Prostate gland (tissue), 2 donors: ENCODE measurements around the gene RYR1. TPM values are rescaled to one million over a fixed set of nuclear protein-coding genes. Genes with fewer than 3 reads are reported as not detected.

Experiments
- DNase-seq: peaks from one replicate; pipeline ENCODE4 v3.0.0-alpha.2; 2019; ENCODE audit warnings: low spot score
- H3K27ac ChIP-seq, 2 donors: fragments of 200-600 bp; sonication (generic); 2 replicates each; pipeline ENCODE4 v1.5.1; 2017 to 2019
- H3K27me3 ChIP-seq: fragments of 200-600 bp; sonication (generic); replicated peaks from 2 replicates; pipeline ENCODE4 v1.5.1; 2019; ENCODE audit not compliant: insufficient read depth
- H3K36me3 ChIP-seq, 2 donors: fragments of 200-600 bp; sonication (generic); 1 replicate in 1 of 2; 2 replicates in 1 of 2; pipeline versions ENCODE4 v1.5.1 to v1.8.1; 2017 to 2019
- H3K4me1 ChIP-seq: fragments of 200-600 bp; sonication (generic); replicated peaks from 2 replicates; pipeline ENCODE4 v1.5.1; 2019
- H3K4me3 ChIP-seq, 2 donors: fragments of 200-600 bp; sonication (generic); 2 replicates each; pipeline ENCODE4 v1.5.1; 2017 to 2019
- H3K9me3 ChIP-seq: fragments of 200-600 bp; sonication (generic); 2 replicates; pipeline ENCODE4 v1.5.1; 2017
- POLR2A ChIP-seq: fragments of 450-650 bp; IDR thresholded peaks from one replicate; pipeline ENCODE4 v1.6.1; 2016; ENCODE audit warnings: antibody characterized with exemption, mild to moderate bottlenecking
- POLR2AphosphoS5 ChIP-seq: sonication (generic); formaldehyde crosslinking; IDR thresholded peaks from one replicate; pipeline ENCODE4 v1.6.1; 2017; ENCODE audit warnings: antibody characterized with exemption
- WGBS: methylation state at CpG from one replicate; pipeline ENCODE4 v1.1.5; 2018; 5-methylcytosine and 5-hydroxymethylcytosine counted together
- intact Hi-C: fragments of 100-400 bp; cut with DNase I; formaldehyde crosslinking; loops from one replicate; pipeline ENCODE4 v1.14.2; 2022
- total RNA-seq, 2 donors: library from RNA; depleted of rRNA; stranded (reverse); fragments of >200 nt; gene quantifications; one replicate each; pipeline ENCODE4 v1.1.0, GENCODE V29; 2016
- TF ChIP-seq, protein P1 (sequence below), 4 experiments: fragments of 200-600 bp in 2 of 4; fragments of 450-650 bp in 2 of 4; sonication (generic) in 2 of 4; IDR thresholded peaks; 1 replicate in 3 of 4; 2 replicates in 1 of 4; pipeline ENCODE4 v1.5.1; 2016 to 2019; ENCODE audit warnings: antibody characterized with exemption in 4 of 4, mild to moderate bottlenecking in 2 of 4, moderate library complexity in 2 of 4

RYR1 gene
- total RNA-seq, 2 donors from 2014 or later, result 5.7 to 8.6 TPM

DNA sequence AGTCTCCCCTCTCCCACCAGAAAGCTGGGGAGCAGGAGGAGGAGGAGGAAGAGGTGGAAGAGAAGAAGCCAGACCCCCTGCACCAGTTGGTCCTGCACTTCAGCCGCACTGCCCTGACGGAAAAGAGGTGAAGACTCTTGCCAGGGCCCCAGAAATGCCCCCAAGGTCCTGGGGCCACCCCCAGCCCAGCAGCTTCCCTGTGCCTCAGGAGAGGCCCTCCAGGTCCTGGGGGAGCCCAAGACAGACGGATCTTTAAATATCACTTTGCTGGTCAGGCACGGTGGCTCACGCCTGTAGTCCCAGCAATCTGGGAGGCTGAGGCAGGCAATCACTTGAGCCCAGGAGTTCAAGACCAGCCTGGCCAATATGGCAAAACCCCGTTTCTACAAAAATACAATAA, 95.4 kb downstream of the RYR1 start:
- no peak for DNase-seq
- no peak for TF ChIP-seq POLR2A
- Histone ChIP-seq H3K27ac (no peak overlapping the region), H3K4me1 (no peaks in the 10 kb centered on the region), H3K27me3 (no peaks in the 10 kb centered on the region), H3K36me3 (no peaks in the 10 kb centered on the region), H3K9me3 (no peaks in the 10 kb centered on the region), H3K4me3 (no peak overlapping the region)
- intact Hi-C loops, result no loop called here
- 90% methylated on average over 6 of the region's 6 CpGs for WGBS

DNA sequence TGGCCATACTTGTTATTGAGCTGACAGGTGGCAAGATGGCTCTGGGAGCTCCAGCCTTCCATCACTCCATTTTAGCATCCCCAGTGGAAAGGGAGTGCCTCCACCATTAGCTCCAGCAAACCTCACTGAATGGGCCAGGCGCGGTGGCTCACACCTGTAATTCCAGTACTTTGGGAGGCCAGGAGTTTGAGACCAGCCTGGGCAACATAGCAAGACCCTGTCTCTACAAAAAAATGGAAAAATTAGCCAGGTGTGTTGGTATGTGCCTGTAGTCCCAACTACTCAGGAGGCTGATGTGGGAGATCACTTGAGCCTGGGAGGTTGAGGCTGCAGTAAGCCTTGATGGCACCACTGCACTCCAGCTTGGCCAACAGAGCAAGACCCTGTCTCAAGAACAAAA, 98.0 kb downstream of the RYR1 start:
- intact Hi-C loops, result no loop called here
- 100% methylated on average over 2 of the region's 2 CpGs for WGBS

DNA sequence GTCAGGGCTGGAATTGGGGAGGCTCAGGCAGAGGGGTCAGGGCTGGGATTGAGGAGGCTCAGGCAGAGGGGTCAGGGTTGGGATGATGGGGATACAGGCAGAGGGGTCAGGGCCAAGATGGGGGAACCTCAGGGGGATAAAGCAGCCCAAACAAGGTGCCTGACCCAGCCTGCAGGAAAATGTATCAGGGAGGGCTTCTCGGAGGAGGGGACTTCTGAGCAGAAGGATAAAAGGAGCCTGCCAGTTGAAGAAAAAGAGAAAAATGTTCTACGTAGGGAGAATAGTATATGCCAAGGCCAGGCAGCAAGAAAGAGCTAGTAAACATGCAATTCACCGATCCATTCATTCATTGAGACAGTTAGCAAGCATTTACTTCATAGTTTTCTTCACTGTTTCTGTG, 99.4 kb downstream of the RYR1 start:
- no peak for DNase-seq

More for the DNA sequence above, 98.0 kb downstream of the RYR1 start:
- no peaks in the 10 kb centered on the region for H3K4me1 ChIP-seq
- no peak for DNase-seq
- no peaks in the 10 kb centered on the region for H3K9me3 ChIP-seq
- no peak overlapping the region for H3K4me3 ChIP-seq
- no peaks in the 10 kb centered on the region for H3K36me3 ChIP-seq
- H3K27me3 ChIP-seq, result no peaks in the 10 kb centered on the region
- TF ChIP-seq, protein P1, sequence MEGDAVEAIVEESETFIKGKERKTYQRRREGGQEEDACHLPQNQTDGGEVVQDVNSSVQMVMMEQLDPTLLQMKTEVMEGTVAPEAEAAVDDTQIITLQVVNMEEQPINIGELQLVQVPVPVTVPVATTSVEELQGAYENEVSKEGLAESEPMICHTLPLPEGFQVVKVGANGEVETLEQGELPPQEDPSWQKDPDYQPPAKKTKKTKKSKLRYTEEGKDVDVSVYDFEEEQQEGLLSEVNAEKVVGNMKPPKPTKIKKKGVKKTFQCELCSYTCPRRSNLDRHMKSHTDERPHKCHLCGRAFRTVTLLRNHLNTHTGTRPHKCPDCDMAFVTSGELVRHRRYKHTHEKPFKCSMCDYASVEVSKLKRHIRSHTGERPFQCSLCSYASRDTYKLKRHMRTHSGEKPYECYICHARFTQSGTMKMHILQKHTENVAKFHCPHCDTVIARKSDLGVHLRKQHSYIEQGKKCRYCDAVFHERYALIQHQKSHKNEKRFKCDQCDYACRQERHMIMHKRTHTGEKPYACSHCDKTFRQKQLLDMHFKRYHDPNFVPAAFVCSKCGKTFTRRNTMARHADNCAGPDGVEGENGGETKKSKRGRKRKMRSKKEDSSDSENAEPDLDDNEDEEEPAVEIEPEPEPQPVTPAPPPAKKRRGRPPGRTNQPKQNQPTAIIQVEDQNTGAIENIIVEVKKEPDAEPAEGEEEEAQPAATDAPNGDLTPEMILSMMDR (IDR thresholded peaks at IDR 0.05), result no peak
- TF ChIP-seq POLR2AphosphoS5, result no peak
- TF ChIP-seq POLR2A, result no peak
- H3K27ac ChIP-seq, result no peak overlapping the region

DNA sequence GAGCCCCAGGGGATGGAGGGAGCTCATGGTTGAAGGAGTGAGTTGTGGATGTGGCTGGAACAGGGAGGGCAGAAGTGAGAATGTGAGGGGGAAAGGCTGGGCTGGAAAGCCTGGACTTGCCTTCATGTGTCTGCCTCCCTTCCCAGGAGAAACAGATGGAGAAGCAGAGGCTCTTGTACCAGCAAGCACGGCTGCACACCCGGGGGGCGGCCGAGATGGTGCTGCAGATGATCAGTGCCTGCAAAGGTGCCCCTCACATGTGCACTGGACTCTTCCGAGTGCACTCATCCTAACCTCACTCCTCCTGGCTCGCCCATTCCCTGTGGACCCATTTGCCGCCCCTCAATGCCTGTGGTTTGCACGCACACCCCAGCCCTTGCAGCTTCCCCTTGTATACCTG, 101.1 kb downstream of the RYR1 start:
- no peak overlapping the region for H3K4me3 ChIP-seq
- no peaks in the 10 kb centered on the region for H3K36me3 ChIP-seq
- no peaks in the 10 kb centered on the region for H3K27me3 ChIP-seq
- no peak for DNase-seq
- intact Hi-C loops, result no loop called here
- no peak overlapping the region for H3K27ac ChIP-seq
- TF ChIP-seq, protein P1 (IDR thresholded peaks at IDR 0.05), result no peak
- TF ChIP-seq POLR2AphosphoS5, result no peak
- no peak for TF ChIP-seq POLR2A
- 91% methylated on average over 8 of the region's 8 CpGs for WGBS
- no peaks in the 10 kb centered on the region for H3K4me1 ChIP-seq
- no peaks in the 10 kb centered on the region for H3K9me3 ChIP-seq

More for the DNA sequence above, 99.4 kb downstream of the RYR1 start:
- H3K27ac ChIP-seq, result no peak overlapping the region
- H3K9me3 ChIP-seq, result no peaks in the 10 kb centered on the region
- H3K4me3 ChIP-seq, result no peak overlapping the region
- H3K27me3 ChIP-seq, result no peaks in the 10 kb centered on the region
- WGBS, result 72% methylated on average over 3 of the region's 3 CpGs
- TF ChIP-seq, protein P1 (IDR thresholded peaks at IDR 0.05), result no peak
- intact Hi-C loops, result no loop called here
- H3K36me3 ChIP-seq, result no peaks in the 10 kb centered on the region
- no peaks in the 10 kb centered on the region for H3K4me1 ChIP-seq

DNA sequence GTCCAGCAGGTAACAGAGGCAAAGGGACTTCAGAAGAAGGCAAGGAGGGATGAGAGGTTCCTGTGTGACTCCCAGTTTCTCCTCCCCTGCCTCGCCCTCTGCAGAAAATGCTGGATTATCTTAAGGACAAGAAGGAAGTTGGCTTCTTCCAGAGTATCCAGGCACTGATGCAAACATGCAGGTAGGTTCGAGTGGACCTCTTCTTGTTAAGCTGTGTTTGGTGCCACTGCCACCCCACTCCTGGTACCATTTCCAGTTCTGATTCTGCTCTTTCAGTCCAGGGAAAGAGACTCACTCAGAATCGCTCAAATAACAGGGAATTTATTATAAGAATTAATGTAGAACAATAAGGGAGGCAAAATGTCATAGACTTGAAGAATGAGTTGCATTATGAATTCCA, 101.7 kb downstream of the RYR1 start:
- Histone ChIP-seq H3K4me1 (no peaks in the 10 kb centered on the region), H3K27me3 (no peaks in the 10 kb centered on the region), H3K4me3 (no peak overlapping the region), H3K36me3 (no peaks in the 10 kb centered on the region), H3K9me3 (no peaks in the 10 kb centered on the region), H3K27ac (no peak overlapping the region)
- DNase-seq, result no peak
- TF ChIP-seq, protein P1 (IDR thresholded peaks at IDR 0.05), result no peak
- no peak for TF ChIP-seq POLR2AphosphoS5
- no peak for TF ChIP-seq POLR2A
- intact Hi-C loops, result no loop called here
- WGBS, result 96% methylated on average over 3 of the region's 3 CpGs
